HG02588 (cell line): ENCODE results near the gene ASCC2.

Source experiments
- ATAC-seq: cut with Tn5 transposase; IDR thresholded peaks from one replicate; pipeline ENCODE4 v1.9.1; 2021; ENCODE audit warnings: mild to moderate bottlenecking, moderate library complexity; ENCODE audit not compliant: unreplicated experiment

The ASCC2 gene

GRCh38 chr22:29788339-29789279 is 49.5 kb downstream of the ASCC2 start:
- no peak for ATAC-seq

GRCh38 chr22:29787371-29787980 is 50.6 kb downstream of the ASCC2 start:
- no peak for ATAC-seq

GRCh38 chr22:29786031-29786430 is 52.0 kb downstream of the ASCC2 start:
- no peak for ATAC-seq

GRCh38 chr22:29784451-29785361 is 53.4 kb downstream of the ASCC2 start:
- no peak for ATAC-seq

GRCh38 chr22:29782061-29782845 is 55.8 kb downstream of the ASCC2 start:
- ATAC-seq = no peak

GRCh38 chr22:29780748-29781676 is 57.1 kb downstream of the ASCC2 start:
- no peak for ATAC-seq

- ATAC-seq = no peak
Measured at GRCh38 chr22:29780220-29780619, 57.9 kb downstream of the ASCC2 start.

- no peak for ATAC-seq
Measured at GRCh38 chr22:29773233-29773632, 64.8 kb downstream of the ASCC2 start.

GRCh38 chr22:29772170-29772641 is 65.9 kb downstream of the ASCC2 start:
- no peak for ATAC-seq

- no peak for ATAC-seq
Measured at GRCh38 chr22:29769723-29770321, 68.3 kb downstream of the ASCC2 start.

GRCh38 chr22:29768052-29768693 is 69.9 kb downstream of the ASCC2 start:
- ATAC-seq = no peak

- ATAC-seq = peak; percentile 62
Measured at GRCh38 chr22:29767171-29768051, 70.7 kb downstream of the ASCC2 start, which contains the start of gene UQCR10. Gene UQCR10 (plus strand): TSS chr22:29767369. CDS start chr22:29767399, 30 bp downstream.

- peak; percentile 85 for ATAC-seq
Measured at GRCh38 chr22:29766632-29767170, 71.4 kb downstream of the ASCC2 start, which contains the start of gene ZMAT5. Gene ZMAT5 (minus strand): TSS chr22:29767007. CDS start chr22:29748544, 18,463 bp downstream.

GRCh38 chr22:29765905-29766631 is 72.0 kb downstream of the ASCC2 start:
- peak; percentile 13 for ATAC-seq

- no peak for ATAC-seq
Measured at GRCh38 chr22:29762263-29762662, 75.8 kb downstream of the ASCC2 start.

GRCh38 chr22:29758959-29759358 is 79.1 kb downstream of the ASCC2 start:
- no peak for ATAC-seq
